NK-92 (cell line): ENCODE data around the gene OGT.
"Not testable (repeated sequence)": the region's sequence is repeated elsewhere in the genome, so short reads cannot be mapped to it uniquely, and the experiment has no call there.

Experiments
- DNase-seq: peaks from one replicate; lab custom pipeline; 2025; ENCODE audit not compliant: unreplicated experiment; lab: John Stamatoyannopoulos, UW

Gene OGT

GRCh38 chrX:71537743-71538142 lies 4.8 kb downstream of the OGT start:
- DNase-seq = no peak

GRCh38 chrX:71540801-71541200 lies 7.9 kb downstream of the OGT start:
- no peak for DNase-seq

- DNase-seq = no peak
Measured at GRCh38 chrX:71541210-71542022, 8.5 kb downstream of the OGT start.

GRCh38 chrX:71542411-71542810 lies 9.5 kb downstream of the OGT start:
- no peak for DNase-seq

GRCh38 chrX:71542825-71543224 lies 9.9 kb downstream of the OGT start:
- no peak for DNase-seq

- no peak for DNase-seq
Measured at GRCh38 chrX:71543316-71543715, 10.4 kb downstream of the OGT start.

GRCh38 chrX:71545364-71545763 lies 12.5 kb downstream of the OGT start:
- DNase-seq = no peak

GRCh38 chrX:71546879-71547278 lies 14.0 kb downstream of the OGT start:
- no peak for DNase-seq

- no peak for DNase-seq
Measured at GRCh38 chrX:71547339-71547738, 14.4 kb downstream of the OGT start.

GRCh38 chrX:71549986-71550385 lies 17.1 kb downstream of the OGT start:
- no peak for DNase-seq

GRCh38 chrX:71550578-71550977 lies 17.7 kb downstream of the OGT start:
- no peak for DNase-seq

- no peak for DNase-seq
Measured at GRCh38 chrX:71556036-71556435, 23.1 kb downstream of the OGT start.

GRCh38 chrX:71558920-71559319 lies 26.0 kb downstream of the OGT start:
- DNase-seq = no peak

GRCh38 chrX:71559773-71560172 lies 26.9 kb downstream of the OGT start:
- DNase-seq = not testable (repeated sequence)

- DNase-seq = no peak
Measured at GRCh38 chrX:71563921-71564320, 31.0 kb downstream of the OGT start.

GRCh38 chrX:71565474-71566041 lies 32.7 kb downstream of the OGT start:
- DNase-seq = no peak

GRCh38 chrX:71571390-71571789 lies 38.5 kb downstream of the OGT start:
- DNase-seq = not testable (repeated sequence)

- DNase-seq = no peak
Measured at GRCh38 chrX:71573590-71573989, 40.7 kb downstream of the OGT start.

GRCh38 chrX:71577682-71578081 lies 44.8 kb downstream of the OGT start:
- no peak for DNase-seq

GRCh38 chrX:71578253-71579135 lies 45.6 kb downstream of the OGT start, which contains the start of gene GCNA:
Gene GCNA, plus strand, starts transcription at chrX:71578437. Its CDS starts 2,385 bp downstream, at chrX:71580822.
- DNase-seq = no peak

GRCh38 chrX:71579136-71579989 lies 46.5 kb downstream of the OGT start:
- DNase-seq = no peak
